T-helper 9 cell (primary cell): ENCODE results near the gene SMARCA4.
"Not testable (repeated sequence)": the region's sequence is repeated elsewhere in the genome, so short reads cannot be mapped to it uniquely, and the experiment has no call there.

Experiments
- DNase-seq: peaks from one replicate; pipeline ENCODE4 v3.0.0-alpha.2; 2020

SMARCA4 gene

GRCh38 chr19:10929402-10929794 lies 31.4 kb upstream of the SMARCA4 start:
- DNase-seq: no peak

GRCh38 chr19:10935371-10936059 lies 25.3 kb upstream of the SMARCA4 start:
- no peak for DNase-seq

GRCh38 chr19:10936661-10937084 lies 24.2 kb upstream of the SMARCA4 start:
- peak; percentile 9 for DNase-seq

GRCh38 chr19:10941649-10942048 lies 19.2 kb upstream of the SMARCA4 start:
- DNase-seq: not testable (repeated sequence)

GRCh38 chr19:10943412-10943811 lies 17.4 kb upstream of the SMARCA4 start:
- not testable (repeated sequence) for DNase-seq

- no peak for DNase-seq
Measured at GRCh38 chr19:10945264-10945663, 15.6 kb upstream of the SMARCA4 start.

- DNase-seq: no peak
Measured at GRCh38 chr19:10946958-10947657, 13.7 kb upstream of the SMARCA4 start.

GRCh38 chr19:10952809-10953208 lies 8.0 kb upstream of the SMARCA4 start:
- DNase-seq: no peak

- DNase-seq: not testable (repeated sequence)
Measured at GRCh38 chr19:10959277-10959968, 1.4 kb upstream of the SMARCA4 start.

- DNase-seq: no peak
Measured at GRCh38 chr19:10961073-10961860, 437 bp downstream of the SMARCA4 start.

GRCh38 chr19:10962863-10963262 lies 2.0 kb downstream of the SMARCA4 start:
- DNase-seq: no peak

GRCh38 chr19:10963865-10964264 lies 3.0 kb downstream of the SMARCA4 start:
- no peak for DNase-seq

GRCh38 chr19:10964903-10965302 lies 4.1 kb downstream of the SMARCA4 start:
- DNase-seq: no peak

- no peak for DNase-seq
Measured at GRCh38 chr19:10965398-10965797, 4.6 kb downstream of the SMARCA4 start.

- no peak for DNase-seq
Measured at GRCh38 chr19:10966809-10967208, 6.0 kb downstream of the SMARCA4 start.

GRCh38 chr19:10968527-10969135 lies 7.8 kb downstream of the SMARCA4 start:
- no peak for DNase-seq

- DNase-seq: no peak
Measured at GRCh38 chr19:10971107-10971726, 10.4 kb downstream of the SMARCA4 start.

GRCh38 chr19:10975374-10976130 lies 14.7 kb downstream of the SMARCA4 start:
- DNase-seq: no peak

- no peak for DNase-seq
Measured at GRCh38 chr19:10976131-10976892, 15.5 kb downstream of the SMARCA4 start.

- no peak for DNase-seq
Measured at GRCh38 chr19:10977742-10978092, 16.9 kb downstream of the SMARCA4 start.

GRCh38 chr19:10979951-10980381 lies 19.1 kb downstream of the SMARCA4 start:
- no peak for DNase-seq
